ENCODE results near the gene SSTR5.

SSTR5 gene

DNA sequence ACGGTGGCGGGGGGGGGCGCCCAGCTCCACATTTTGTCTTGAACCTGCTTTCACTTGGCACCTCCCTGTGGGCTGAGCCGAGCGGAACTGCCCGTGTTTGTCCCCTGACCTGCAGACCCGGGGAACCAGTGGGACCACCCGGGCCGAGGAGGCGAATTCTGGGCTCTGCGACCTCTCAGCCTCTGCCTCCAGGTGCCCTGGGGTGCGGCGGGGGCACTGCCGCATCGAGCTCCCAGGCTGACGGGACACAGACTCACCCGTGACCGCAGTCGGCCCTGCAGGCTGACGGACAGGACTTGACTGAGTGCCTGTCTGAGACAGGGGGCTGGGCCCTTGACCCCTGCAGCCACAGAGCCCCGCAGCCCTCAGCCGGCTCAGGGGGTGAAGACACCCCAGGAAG, 34.6 kb downstream of the SSTR5 start:
- H3K27me3 ChIP-seq (ENCODE audit: insufficient read depth, low read depth, severe bottlenecking) = no peaks in the 10 kb centered on the region
- no peaks in the 10 kb centered on the region for H3K9me3 ChIP-seq (ENCODE audit: severe bottlenecking)
- DNase-seq = no peak

DNA sequence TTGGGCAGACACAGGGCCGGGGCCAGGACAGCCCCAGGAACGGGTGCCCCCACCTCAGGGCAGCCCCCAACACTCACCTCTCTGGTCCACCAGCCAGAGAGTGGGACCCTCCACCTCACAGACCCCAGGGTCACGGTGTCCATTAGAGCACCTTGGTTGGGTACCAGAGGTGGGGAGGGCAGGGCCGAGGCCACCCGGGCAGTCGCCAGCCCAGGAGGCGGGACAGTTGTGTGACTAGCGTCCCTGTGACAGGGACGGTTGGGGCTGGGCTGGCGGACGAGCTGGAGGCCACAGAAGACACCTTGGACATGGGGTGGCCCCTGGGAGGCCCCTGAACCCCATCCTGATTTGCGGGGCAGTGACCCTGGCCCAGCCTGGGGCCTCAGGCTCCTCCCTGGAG, 35.2 kb downstream of the SSTR5 start:
- Histone ChIP-seq H3K4me3 (ENCODE audit: low read depth, low read length) (no peak overlapping the region), H3K27me3 (ENCODE audit: insufficient read depth, low read depth, severe bottlenecking) (no peaks in the 10 kb centered on the region), H3K9me3 (ENCODE audit: severe bottlenecking) (no peaks in the 10 kb centered on the region), H3K36me3 (no peaks in the 10 kb centered on the region), H3K27ac (peak overlapping the region; percentile 84)
- TF ChIP-seq, protein P1, sequence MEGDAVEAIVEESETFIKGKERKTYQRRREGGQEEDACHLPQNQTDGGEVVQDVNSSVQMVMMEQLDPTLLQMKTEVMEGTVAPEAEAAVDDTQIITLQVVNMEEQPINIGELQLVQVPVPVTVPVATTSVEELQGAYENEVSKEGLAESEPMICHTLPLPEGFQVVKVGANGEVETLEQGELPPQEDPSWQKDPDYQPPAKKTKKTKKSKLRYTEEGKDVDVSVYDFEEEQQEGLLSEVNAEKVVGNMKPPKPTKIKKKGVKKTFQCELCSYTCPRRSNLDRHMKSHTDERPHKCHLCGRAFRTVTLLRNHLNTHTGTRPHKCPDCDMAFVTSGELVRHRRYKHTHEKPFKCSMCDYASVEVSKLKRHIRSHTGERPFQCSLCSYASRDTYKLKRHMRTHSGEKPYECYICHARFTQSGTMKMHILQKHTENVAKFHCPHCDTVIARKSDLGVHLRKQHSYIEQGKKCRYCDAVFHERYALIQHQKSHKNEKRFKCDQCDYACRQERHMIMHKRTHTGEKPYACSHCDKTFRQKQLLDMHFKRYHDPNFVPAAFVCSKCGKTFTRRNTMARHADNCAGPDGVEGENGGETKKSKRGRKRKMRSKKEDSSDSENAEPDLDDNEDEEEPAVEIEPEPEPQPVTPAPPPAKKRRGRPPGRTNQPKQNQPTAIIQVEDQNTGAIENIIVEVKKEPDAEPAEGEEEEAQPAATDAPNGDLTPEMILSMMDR (IDR thresholded peaks at IDR 0.05; ENCODE audit: low read depth, low read length) = no peak
- no peak for DNase-seq

More for the DNA sequence above, 34.6 kb downstream of the SSTR5 start:
- H3K36me3 ChIP-seq = no peaks in the 10 kb centered on the region
- peak overlapping the region; percentile 84 for H3K27ac ChIP-seq
- TF ChIP-seq, protein P1 (IDR thresholded peaks at IDR 0.05; ENCODE audit: low read depth, low read length) = no peak
- H3K4me3 ChIP-seq (ENCODE audit: low read depth, low read length) = no peak overlapping the region

DNA sequence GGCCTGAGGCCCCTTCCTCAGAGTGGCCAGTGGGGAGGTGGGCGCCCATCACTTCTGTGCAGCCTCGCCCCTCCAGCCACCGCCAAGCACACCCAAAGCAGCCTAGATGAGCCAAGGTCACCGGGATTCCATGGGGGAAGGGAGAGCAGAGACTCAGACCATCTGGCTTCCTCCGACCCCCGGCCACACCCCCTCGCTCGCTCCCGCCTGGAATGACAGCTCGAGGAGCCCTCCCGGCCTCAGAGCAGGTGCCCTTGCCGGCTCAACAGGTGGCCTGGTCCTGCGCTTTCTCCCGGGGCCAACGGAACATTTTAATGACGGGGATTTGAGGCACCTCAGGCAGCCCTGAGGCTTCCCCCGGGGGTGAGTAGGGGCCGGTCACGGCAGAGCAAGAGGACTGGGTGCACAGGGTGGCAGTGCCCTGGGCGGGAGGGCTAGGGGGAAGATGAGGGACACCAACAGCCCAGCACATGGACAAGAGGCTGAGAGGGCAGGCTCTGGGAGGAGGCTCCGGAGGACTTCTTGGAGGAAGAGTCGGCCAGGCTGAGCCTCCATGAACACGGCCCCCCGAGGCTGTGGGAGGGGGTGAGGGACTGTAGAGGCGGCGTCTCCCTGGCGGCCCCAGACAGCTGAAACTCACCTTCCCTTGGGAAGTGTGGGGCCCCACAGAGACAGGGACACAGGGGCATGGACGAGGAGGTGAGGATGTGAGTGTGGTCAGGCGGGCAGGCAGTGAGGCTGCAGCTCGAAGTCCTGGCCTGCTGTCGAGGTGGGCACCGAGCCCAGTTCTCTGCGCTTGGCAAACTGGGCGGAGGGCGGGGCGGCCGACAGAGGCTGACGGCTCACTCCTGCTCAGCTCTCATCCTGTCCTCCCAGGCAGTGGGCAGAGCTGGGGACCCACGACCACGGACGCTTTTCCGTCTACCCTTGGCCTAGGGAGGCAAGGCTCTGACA, 36.0 kb downstream of the SSTR5 start:
- H3K27me3 ChIP-seq (ENCODE audit: insufficient read depth, low read depth, severe bottlenecking) = no peaks in the 10 kb centered on the region
- peak; percentile 98 for DNase-seq

DNA sequence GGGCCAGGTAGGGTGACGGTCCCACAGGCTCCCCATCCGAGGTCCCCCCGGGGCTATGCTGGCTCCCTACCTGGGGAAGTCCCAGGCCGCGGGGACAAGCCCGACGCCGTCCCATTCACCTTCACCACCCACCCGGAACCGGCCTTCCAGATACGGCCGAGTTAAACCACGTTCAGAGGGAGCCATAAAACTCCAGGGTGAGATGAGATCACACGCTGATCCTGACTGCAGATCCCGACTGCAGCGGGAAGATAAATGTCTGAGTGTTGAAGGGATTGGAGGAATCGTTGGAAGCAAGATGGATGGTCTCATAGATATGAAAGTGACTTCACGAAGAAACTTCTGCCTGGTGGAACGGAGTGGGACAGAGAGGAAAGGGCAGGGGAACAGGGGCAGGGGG, 37.1 kb downstream of the SSTR5 start:
- Histone ChIP-seq H3K27me3 (ENCODE audit: insufficient read depth, low read depth, severe bottlenecking) (no peaks in the 10 kb centered on the region), H3K27ac (no peak overlapping the region; the same call in 1 of the 2 replicates), H3K9me3 (ENCODE audit: severe bottlenecking) (no peaks in the 10 kb centered on the region), H3K36me3 (no peaks in the 10 kb centered on the region), H3K4me3 (ENCODE audit: low read depth, low read length) (no peak overlapping the region)
- DNase-seq = no peak
- TF ChIP-seq, protein P1 (IDR thresholded peaks at IDR 0.05; ENCODE audit: low read depth, low read length) = no peak

More for the DNA sequence above, 36.0 kb downstream of the SSTR5 start:
- Histone ChIP-seq H3K36me3 (no peaks in the 10 kb centered on the region), H3K27ac (peak overlapping the region; percentile 84), H3K9me3 (ENCODE audit: severe bottlenecking) (no peaks in the 10 kb centered on the region), H3K4me3 (ENCODE audit: low read depth, low read length) (no peak overlapping the region)
- TF ChIP-seq, protein P1 (IDR thresholded peaks at IDR 0.05; ENCODE audit: low read depth, low read length) = no peak

DNA sequence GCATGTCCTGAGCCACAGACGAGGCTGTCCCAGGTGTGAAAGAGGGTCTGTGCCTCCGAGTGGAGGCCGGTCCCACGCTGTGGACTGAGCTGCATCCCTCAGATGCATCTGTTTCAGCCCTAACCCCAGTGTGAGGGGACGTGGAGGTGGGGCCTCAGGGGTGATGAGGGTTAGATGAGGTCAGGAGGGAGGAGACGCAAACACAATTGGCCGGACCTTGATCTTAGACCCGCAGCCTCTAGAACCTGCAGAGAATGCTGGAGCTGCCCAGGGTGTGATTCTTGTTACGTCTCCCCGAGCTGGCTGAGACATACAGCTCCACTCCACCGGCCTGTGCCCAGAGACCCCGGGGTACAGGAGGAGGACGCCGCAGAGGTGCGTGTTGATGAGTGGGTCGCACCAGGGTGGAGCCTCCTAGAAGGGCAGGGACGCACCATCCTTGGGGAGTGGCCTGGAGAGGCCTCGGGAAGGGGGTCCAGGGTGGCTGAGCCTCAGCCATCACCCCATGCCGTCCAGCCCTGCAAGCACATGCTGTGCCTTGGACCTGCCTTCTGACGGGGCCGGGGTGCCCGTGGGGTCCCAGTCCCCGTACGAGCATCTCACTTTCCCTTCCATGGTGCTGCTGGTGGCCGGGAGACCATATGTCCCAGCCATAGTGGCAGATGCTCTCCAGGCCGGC, 40.1 kb downstream of the SSTR5 start:
- Histone ChIP-seq H3K27me3 (ENCODE audit: insufficient read depth, low read depth, severe bottlenecking) (no peaks in the 10 kb centered on the region), H3K36me3 (no peaks in the 10 kb centered on the region), H3K4me3 (ENCODE audit: low read depth, low read length) (no peak overlapping the region), H3K27ac (no peak overlapping the region), H3K9me3 (ENCODE audit: severe bottlenecking) (no peaks in the 10 kb centered on the region)
- TF ChIP-seq, protein P1 (IDR thresholded peaks at IDR 0.05; ENCODE audit: low read depth, low read length) = no peak
- no peak for DNase-seq

Measured in WERI-Rb-1 (cell line).